Effector memory CD4-positive, alpha-beta T cell (primary cell): ENCODE data around the gene VAV2.

Experiments
- DNase-seq, 3 donors: peaks; one replicate each; pipeline ENCODE4 v3.0.0-alpha.2; 2020
- H3K27ac ChIP-seq: 2 replicates; pipeline ENCODE4 v1.7.0; 2013; ENCODE audit warnings: mild to moderate bottlenecking, low read length, moderate library complexity; ENCODE audit not compliant: insufficient read depth, poor library complexity, severe bottlenecking
- H3K27me3 ChIP-seq: replicated peaks from 2 replicates; pipeline ENCODE4 v1.7.0; 2013; ENCODE audit warnings: mild to moderate bottlenecking, low read length; ENCODE audit not compliant: insufficient read depth, control insufficient read depth, poor library complexity, severe bottlenecking
- H3K36me3 ChIP-seq: 2 replicates; pipeline ENCODE4 v1.7.0; 2013; ENCODE audit warnings: mild to moderate bottlenecking, low read length, moderate library complexity; ENCODE audit not compliant: control insufficient read depth, insufficient read depth
- H3K4me1 ChIP-seq: 2 replicates; pipeline ENCODE4 v1.7.0; 2013; ENCODE audit warnings: low read length, mild to moderate bottlenecking; ENCODE audit not compliant: control insufficient read depth, insufficient read depth, poor library complexity, severe bottlenecking
- H3K4me3 ChIP-seq: 2 replicates; pipeline ENCODE4 v1.7.0; 2013; ENCODE audit warnings: low read length, low read depth, mild to moderate bottlenecking; ENCODE audit not compliant: insufficient read depth, poor library complexity, severe bottlenecking
- H3K9me3 ChIP-seq: 2 replicates; pipeline ENCODE4 v1.7.0; 2013; ENCODE audit warnings: mild to moderate bottlenecking, low read length, moderate library complexity; ENCODE audit not compliant: control insufficient read depth

VAV2 gene

DNA sequence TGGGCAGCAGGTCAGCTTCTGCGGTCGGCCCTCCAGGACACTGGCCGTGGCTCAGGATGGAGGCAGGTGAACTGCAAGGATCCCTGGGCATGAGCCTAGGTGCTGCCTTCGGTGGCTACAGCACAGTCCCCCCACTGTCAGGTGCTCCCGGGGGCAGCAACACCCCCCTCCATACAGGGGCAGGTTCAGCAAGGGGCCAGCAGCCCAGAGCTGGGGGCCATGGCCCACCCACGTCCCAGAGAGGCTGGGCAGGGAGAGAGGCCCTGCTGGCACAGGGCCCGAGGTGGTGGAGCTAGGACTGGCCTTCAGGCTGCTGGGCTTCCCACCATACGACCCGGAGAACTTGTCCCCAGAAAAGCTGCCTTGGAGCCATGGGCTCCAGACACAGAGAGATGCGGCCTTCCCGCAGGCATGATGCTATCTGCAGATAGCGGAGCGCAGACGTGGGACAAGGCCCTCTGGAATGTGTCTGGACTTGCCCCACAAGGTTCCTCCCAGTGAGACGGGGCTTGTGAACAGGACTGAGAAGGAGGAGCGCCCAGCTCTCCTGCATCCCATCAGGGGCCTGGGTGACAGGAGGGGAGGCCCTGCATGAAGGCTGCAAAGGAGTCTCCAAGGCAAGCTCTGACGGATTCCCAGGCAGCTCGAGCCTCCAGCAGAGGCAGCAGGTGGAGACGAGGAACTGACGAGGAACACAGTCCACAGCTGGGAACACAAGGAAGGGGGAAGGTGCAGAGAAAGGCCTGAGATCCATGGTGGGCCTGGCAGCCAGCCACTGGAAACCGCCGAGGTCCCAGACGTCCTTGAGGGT, 111.1 kb downstream of the VAV2 start:
- no peak overlapping the region for H3K27ac ChIP-seq
- no peak for DNase-seq
- H3K9me3 ChIP-seq, result no peaks in the 10 kb centered on the region
- H3K27me3 ChIP-seq, result no peaks in the 10 kb centered on the region
- H3K4me3 ChIP-seq, result no peak overlapping the region
- no peaks in the 10 kb centered on the region for H3K4me1 ChIP-seq
- H3K36me3 ChIP-seq, result no peaks in the 10 kb centered on the region

DNA sequence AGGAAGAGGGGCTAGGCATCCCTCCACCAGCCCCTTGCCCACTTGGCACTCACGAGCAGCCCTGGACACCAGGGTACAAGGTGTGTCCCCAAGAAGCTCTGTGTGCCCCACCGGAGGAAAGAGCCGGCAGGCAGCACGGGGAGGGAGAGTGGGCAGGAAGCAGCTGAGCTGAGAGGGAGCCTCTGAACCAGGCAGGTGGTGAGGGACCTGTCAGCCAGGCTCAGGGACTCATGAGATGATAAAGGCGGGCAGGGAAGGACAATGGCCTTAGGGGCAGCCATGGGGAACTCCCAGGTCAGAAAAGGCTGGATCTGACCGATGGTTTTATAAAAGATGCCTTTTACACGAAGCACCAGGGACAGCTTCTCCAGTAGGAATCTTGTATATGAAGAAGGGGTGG, 112.0 kb downstream of the VAV2 start:
- no peak for DNase-seq
- no peaks in the 10 kb centered on the region for H3K9me3 ChIP-seq
- no peaks in the 10 kb centered on the region for H3K36me3 ChIP-seq
- H3K27me3 ChIP-seq, result no peaks in the 10 kb centered on the region
- H3K4me1 ChIP-seq, result no peaks in the 10 kb centered on the region
- no peak overlapping the region for H3K27ac ChIP-seq
- H3K4me3 ChIP-seq, result no peak overlapping the region

DNA sequence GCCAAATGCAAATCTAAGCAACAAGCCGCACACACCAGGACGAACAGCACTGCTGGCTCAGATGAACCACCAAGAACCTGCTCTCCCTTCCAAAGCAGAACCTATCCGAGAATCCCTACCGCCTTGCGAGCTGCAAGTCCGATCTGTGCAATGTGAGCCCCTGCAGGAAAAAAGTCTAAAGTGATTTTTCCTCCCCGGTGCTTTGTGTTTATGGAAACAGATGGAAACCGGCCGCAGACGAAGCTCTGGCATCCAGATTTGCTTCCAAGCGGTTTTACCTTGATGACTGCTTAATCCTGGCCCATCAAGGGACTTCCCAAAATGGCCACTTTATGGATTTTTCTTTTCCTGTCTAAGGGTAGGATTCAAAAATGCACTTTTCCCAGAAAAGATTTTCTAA, 112.5 kb downstream of the VAV2 start:
- H3K4me3 ChIP-seq, result no peak overlapping the region
- H3K36me3 ChIP-seq, result no peaks in the 10 kb centered on the region
- H3K27ac ChIP-seq, result no peak overlapping the region
- no peak for DNase-seq
- H3K9me3 ChIP-seq, result no peaks in the 10 kb centered on the region
- no peaks in the 10 kb centered on the region for H3K4me1 ChIP-seq
- H3K27me3 ChIP-seq, result no peaks in the 10 kb centered on the region

DNA sequence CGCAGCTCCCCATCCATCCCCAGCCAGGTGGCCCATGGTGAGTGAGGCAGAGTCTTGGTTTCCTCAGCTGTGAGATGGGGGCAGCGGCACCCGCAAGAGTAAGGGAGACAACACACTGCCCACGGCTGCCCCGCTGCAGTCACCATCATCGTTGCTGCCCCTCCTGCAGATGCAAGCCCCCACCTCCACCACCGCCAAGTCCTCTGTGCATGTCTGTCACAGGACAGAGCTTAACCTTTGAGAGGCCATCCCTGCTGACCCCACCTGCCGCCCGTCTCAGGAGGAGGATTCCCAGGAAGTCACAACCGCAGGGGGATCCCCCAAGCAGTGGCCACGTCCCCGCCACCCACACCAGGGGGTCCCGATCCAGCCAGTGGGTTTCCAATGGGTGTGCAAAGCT, 113.7 kb downstream of the VAV2 start:
- Histone ChIP-seq H3K4me3 (no peak overlapping the region), H3K4me1 (no peaks in the 10 kb centered on the region)

DNA sequence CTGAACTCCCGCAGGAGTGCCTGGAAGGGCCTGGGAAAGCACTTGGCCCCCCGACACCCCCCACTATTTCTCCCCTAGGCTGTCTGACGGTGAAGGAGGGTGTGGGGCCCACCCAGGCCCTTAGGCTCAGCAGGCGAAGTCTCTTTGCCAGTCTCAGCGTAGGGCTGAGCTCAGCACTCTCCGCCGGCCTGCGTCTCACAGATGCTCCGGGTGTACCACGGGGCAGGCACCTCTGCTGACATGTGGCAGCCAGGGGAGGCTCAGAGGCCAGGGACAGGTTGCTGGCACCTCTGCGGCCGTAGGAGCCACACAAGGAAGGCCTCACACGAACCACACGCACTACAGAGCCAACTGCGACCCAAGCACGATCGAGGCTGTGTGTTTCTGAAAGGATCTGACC, 114.2 kb downstream of the VAV2 start:
- Histone ChIP-seq H3K4me3 (no peak overlapping the region), H3K4me1 (no peaks in the 10 kb centered on the region), H3K27ac (no peak overlapping the region), H3K9me3 (no peaks in the 10 kb centered on the region), H3K36me3 (no peaks in the 10 kb centered on the region), H3K27me3 (no peaks in the 10 kb centered on the region)
- no peak for DNase-seq

More for the DNA sequence above, 113.7 kb downstream of the VAV2 start:
- Histone ChIP-seq H3K36me3 (no peaks in the 10 kb centered on the region), H3K27ac (no peak overlapping the region), H3K27me3 (no peaks in the 10 kb centered on the region), H3K9me3 (no peaks in the 10 kb centered on the region)
- DNase-seq, result no peak

DNA sequence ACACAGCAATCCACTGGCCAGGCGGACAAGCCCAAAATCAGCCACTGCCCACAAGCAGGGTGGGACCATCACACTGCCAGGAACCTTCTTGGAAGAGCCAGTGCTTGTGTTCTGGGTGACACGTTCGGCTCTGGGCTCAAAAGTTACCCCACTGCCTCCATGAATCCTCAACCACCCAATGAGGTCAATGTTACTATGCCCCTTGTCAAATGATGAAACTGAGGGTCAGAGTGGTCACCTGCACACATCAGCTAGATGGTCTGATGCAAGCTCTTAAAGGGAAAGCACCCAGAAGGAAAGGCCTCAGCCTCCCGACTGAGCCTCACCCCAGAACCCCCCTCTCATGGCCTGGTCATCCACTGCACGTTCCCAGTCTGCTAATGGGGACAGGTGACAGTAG, 114.8 kb downstream of the VAV2 start:
- Histone ChIP-seq H3K9me3 (no peaks in the 10 kb centered on the region), H3K36me3 (no peaks in the 10 kb centered on the region), H3K27me3 (no peaks in the 10 kb centered on the region), H3K4me3 (no peak overlapping the region), H3K4me1 (no peaks in the 10 kb centered on the region), H3K27ac (no peak overlapping the region)
- DNase-seq, result no peak

DNA sequence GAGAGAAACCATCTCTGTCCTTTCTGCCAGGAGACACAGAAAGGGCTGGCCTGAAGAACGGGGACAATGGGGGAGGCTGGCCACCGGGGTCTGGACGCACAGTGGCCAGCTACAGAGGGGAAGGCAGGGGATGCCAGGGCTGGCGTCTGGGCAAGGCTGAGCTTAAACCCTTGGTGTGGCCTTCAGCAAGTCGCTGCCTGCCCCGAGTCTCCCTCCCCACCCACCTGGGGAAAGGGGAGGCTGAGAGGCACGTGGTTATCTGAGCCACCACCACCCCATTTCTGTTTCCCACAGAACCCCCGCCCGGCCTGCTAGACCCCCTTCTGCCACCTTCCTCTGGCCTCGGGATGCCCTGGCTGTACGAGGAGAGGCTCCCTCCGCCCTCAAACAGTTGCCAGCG, 115.3 kb downstream of the VAV2 start:
- Histone ChIP-seq H3K4me1 (no peaks in the 10 kb centered on the region), H3K4me3 (no peak overlapping the region), H3K27ac (no peak overlapping the region)

DNA sequence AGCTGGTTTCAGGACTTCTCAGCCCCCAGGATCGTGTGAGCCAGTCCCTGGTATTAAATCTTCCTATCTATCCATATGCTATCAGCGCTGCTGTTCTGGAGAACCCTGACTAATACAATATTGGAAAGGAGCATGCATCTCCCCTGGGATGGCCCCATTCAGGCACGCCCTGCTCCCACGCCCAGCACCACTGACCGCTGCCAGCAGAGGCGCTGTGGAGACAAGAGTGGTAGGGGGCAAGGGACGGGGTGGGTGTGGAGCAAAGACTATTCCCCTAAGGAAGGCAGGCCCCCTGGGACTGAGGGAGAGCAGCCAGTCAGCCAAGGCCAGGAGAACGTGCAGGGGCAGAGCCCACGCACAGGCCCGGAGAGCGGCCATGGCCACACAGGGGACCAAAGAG, 116.0 kb downstream of the VAV2 start:
- no peaks in the 10 kb centered on the region for H3K36me3 ChIP-seq
- H3K4me1 ChIP-seq, result no peaks in the 10 kb centered on the region
- no peaks in the 10 kb centered on the region for H3K27me3 ChIP-seq
- DNase-seq, result no peak
- H3K27ac ChIP-seq, result no peak overlapping the region
- H3K4me3 ChIP-seq, result no peak overlapping the region
- no peaks in the 10 kb centered on the region for H3K9me3 ChIP-seq

More for the DNA sequence above, 115.3 kb downstream of the VAV2 start:
- H3K36me3 ChIP-seq, result no peaks in the 10 kb centered on the region
- H3K27me3 ChIP-seq, result no peaks in the 10 kb centered on the region
- DNase-seq, result no peak
- no peaks in the 10 kb centered on the region for H3K9me3 ChIP-seq

DNA sequence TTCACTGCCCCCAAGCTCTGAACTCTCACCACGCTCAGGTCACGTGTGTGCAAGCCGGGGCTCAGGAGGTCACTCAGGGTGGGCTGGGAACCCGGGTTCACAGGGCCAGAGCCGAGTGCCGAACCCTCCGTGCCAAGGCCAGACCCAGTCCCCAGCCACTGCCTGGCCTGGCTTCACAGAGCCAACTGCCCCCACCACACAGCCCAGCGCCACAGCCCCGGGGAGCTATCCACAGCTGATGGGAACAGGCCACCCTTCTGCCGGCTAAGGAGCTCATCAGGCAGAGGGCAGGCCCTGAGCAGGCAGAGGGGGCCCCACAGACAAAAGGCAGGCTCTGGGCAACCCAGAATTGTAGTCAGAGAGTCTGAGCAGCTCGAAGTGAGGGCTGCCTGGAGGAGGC, 117.0 kb downstream of the VAV2 start:
- H3K9me3 ChIP-seq, result no peaks in the 10 kb centered on the region
- no peak overlapping the region for H3K27ac ChIP-seq
- H3K4me3 ChIP-seq, result no peak overlapping the region
- H3K27me3 ChIP-seq, result no peaks in the 10 kb centered on the region
- H3K4me1 ChIP-seq, result no peaks in the 10 kb centered on the region
- no peaks in the 10 kb centered on the region for H3K36me3 ChIP-seq
- DNase-seq, result no peak

DNA sequence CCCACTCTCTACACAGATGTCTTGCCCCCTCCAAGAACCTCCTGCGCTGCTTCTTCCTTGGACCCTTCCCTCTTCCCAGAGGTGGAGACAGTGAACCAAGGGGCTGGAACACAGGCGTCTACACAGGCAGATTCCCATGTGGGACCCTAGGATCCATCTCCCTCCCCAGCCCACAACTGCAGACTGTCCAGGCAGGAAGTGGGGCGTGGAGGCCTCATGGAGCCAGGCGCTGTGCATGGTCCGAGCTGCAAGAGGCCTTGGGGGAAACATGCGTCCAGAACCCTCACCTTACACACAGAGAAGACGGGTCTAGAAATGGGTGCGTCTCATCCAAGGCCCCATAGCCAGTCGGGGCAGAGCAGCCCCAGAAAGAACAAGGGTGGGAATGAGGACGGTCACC, 117.5 kb downstream of the VAV2 start:
- H3K4me1 ChIP-seq, result peaks cover 1% of the 10 kb centered on the region
- no peaks in the 10 kb centered on the region for H3K36me3 ChIP-seq
- no peaks in the 10 kb centered on the region for H3K9me3 ChIP-seq
- DNase-seq, result no peak
- no peaks in the 10 kb centered on the region for H3K27me3 ChIP-seq
- no peak overlapping the region for H3K27ac ChIP-seq
- no peak overlapping the region for H3K4me3 ChIP-seq
